ENCODE data around the gene DUOX2. TPM values are rescaled to one million over a fixed set of nuclear protein-coding genes. Genes with fewer than 3 reads are reported as not detected.

The DUOX2 gene
- total RNA-seq, 1 experiment from 2014 or later, result 0.99 TPM

- TF ChIP-seq CTCF (conservative IDR thresholded peaks at IDR 0.05; ENCODE audit: low read depth, low read length), result no peak
- TF ChIP-seq EZH2 (IDR thresholded peaks at IDR 0.05; ENCODE audit: borderline replicate concordance, low read depth, low read length, poor library complexity, severe bottlenecking), result no peak
- H3K9me3 ChIP-seq (ENCODE audit: low read depth, low read length, poor library complexity, severe bottlenecking), result no peaks in the 10 kb centered on the region
- H3K27ac ChIP-seq (ENCODE audit: low read depth, low read length, poor library complexity, severe bottlenecking), result no peak overlapping the region
- DNase-seq (ENCODE audit: low spot score), result no peak
- no peak overlapping the region for H3K4me3 ChIP-seq (ENCODE audit: low read depth, low read length, poor library complexity, severe bottlenecking)
- intact Hi-C loops (cut with micrococcal nuclease; ENCODE audit: unreplicated experiment), result no loop called here
- ChIA-PET CTCF (interaction anchor here (0.5 kb wide), 1 partner anchor 548 kb away, joined by 3 read pairs; no protein-coding TSS in a partner anchor), POLR2A (ENCODE audit: low non-redundant PET) (no interaction called here)
- H3K4me1 ChIP-seq (ENCODE audit: insufficient read depth, low read length, poor library complexity, severe bottlenecking), result no peaks in the 10 kb centered on the region
- no peaks in the 10 kb centered on the region for H3K27me3 ChIP-seq (replicated peaks; ENCODE audit: insufficient read depth, low read depth, low read length, poor library complexity)
- BruUV-seq (replicated peaks), result no TSS peak
- H3K36me3 ChIP-seq (ENCODE audit: insufficient read depth, low read length, poor library complexity, severe bottlenecking), result no peaks in the 10 kb centered on the region
Measured at GRCh38 chr15:45140557-45141250, 26.7 kb upstream of the DUOX2 start.

- BruUV-seq (replicated peaks), result no TSS peak
- no peak for DNase-seq (ENCODE audit: low spot score)
- ChIA-PET POLR2A (ENCODE audit: low non-redundant PET) (no interaction called here), CTCF (no interaction called here)
- Histone ChIP-seq H3K4me3 (ENCODE audit: low read depth, low read length, poor library complexity, severe bottlenecking) (no peak overlapping the region), H3K9me3 (ENCODE audit: low read depth, low read length, poor library complexity, severe bottlenecking) (no peaks in the 10 kb centered on the region), H3K27ac (ENCODE audit: low read depth, low read length, poor library complexity, severe bottlenecking) (no peak overlapping the region), H3K27me3 (replicated peaks; ENCODE audit: insufficient read depth, low read depth, low read length, poor library complexity) (no peaks in the 10 kb centered on the region), H3K4me1 (ENCODE audit: insufficient read depth, low read length, poor library complexity, severe bottlenecking) (no peaks in the 10 kb centered on the region), H3K36me3 (ENCODE audit: insufficient read depth, low read length, poor library complexity, severe bottlenecking) (no peaks in the 10 kb centered on the region)
- intact Hi-C loops (cut with micrococcal nuclease; ENCODE audit: unreplicated experiment), result no loop called here
- TF ChIP-seq CTCF (conservative IDR thresholded peaks at IDR 0.05; ENCODE audit: low read depth, low read length) (no peak), EZH2 (IDR thresholded peaks at IDR 0.05; ENCODE audit: borderline replicate concordance, low read depth, low read length, poor library complexity, severe bottlenecking) (no peak)
Measured at GRCh38 chr15:45139770-45140169, 25.8 kb upstream of the DUOX2 start.

- TF ChIP-seq EZH2 (IDR thresholded peaks at IDR 0.05; ENCODE audit: borderline replicate concordance, low read depth, low read length, poor library complexity, severe bottlenecking) (no peak), CTCF (conservative IDR thresholded peaks at IDR 0.05; ENCODE audit: low read depth, low read length) (no peak)
- no peaks in the 10 kb centered on the region for H3K4me1 ChIP-seq (ENCODE audit: insufficient read depth, low read length, poor library complexity, severe bottlenecking)
- H3K4me3 ChIP-seq (ENCODE audit: low read depth, low read length, poor library complexity, severe bottlenecking), result no peak overlapping the region
- ChIA-PET CTCF (no interaction called here), POLR2A (ENCODE audit: low non-redundant PET) (no interaction called here)
- DNase-seq (ENCODE audit: low spot score), result no peak
- BruUV-seq (replicated peaks), result no TSS peak
- H3K36me3 ChIP-seq (ENCODE audit: insufficient read depth, low read length, poor library complexity, severe bottlenecking), result no peaks in the 10 kb centered on the region
- H3K27ac ChIP-seq (ENCODE audit: low read depth, low read length, poor library complexity, severe bottlenecking), result no peak overlapping the region
- intact Hi-C loops (cut with micrococcal nuclease; ENCODE audit: unreplicated experiment), result no loop called here
- H3K27me3 ChIP-seq (replicated peaks; ENCODE audit: insufficient read depth, low read depth, low read length, poor library complexity), result no peaks in the 10 kb centered on the region
- H3K9me3 ChIP-seq (ENCODE audit: low read depth, low read length, poor library complexity, severe bottlenecking), result no peaks in the 10 kb centered on the region
Measured at GRCh38 chr15:45138814-45139765, 25.1 kb upstream of the DUOX2 start.
